ENCODE data around the gene KCNQ2.

KCNQ2 gene

DNA sequence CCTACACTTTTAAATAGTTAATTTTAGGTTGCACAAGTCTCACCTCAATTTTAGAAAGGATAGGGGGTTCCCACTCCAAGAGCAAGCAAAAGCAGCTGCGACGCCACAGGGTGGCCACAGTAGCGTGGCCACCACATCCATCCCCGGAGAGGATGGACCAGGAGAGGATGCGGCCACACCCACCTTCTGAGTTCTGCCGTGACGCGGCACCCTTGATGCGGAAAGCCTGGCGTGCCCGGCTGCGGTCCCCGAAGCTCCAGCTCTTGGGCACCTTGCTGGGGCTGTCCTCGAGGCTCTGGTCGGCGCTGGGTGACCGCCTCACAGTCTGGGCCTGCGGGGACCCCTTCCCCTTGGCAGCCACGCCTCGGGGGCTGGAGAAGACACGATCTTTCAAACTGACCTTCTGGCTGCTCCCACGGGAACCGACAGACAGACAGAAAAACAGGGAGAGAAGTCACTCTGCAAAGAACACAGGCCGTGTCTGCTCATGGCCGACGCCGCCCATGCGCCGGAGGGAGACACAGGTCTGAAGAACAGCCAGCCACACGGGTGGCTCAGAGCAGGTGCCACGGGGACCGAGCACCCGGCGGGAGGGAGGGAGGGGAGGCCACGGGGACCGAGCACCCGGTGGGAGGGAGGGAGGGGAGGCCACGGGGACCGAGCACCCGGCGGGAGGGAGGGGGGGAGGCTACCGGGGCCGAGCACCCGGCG lies 57.6 kb downstream of the KCNQ2 start (continued):
- TF ChIP-seq TOX (CRISPR knock-in tag; IDR thresholded peaks at IDR 0.05; ENCODE audit: borderline replicate concordance) (no peak), ARNTL (CRISPR knock-in tag; IDR thresholded peaks at IDR 0.05; ENCODE audit: borderline replicate concordance, low read depth) (no peak), CSDC2 (CRISPR knock-in tag; IDR thresholded peaks at IDR 0.05) (no peak)

DNA sequence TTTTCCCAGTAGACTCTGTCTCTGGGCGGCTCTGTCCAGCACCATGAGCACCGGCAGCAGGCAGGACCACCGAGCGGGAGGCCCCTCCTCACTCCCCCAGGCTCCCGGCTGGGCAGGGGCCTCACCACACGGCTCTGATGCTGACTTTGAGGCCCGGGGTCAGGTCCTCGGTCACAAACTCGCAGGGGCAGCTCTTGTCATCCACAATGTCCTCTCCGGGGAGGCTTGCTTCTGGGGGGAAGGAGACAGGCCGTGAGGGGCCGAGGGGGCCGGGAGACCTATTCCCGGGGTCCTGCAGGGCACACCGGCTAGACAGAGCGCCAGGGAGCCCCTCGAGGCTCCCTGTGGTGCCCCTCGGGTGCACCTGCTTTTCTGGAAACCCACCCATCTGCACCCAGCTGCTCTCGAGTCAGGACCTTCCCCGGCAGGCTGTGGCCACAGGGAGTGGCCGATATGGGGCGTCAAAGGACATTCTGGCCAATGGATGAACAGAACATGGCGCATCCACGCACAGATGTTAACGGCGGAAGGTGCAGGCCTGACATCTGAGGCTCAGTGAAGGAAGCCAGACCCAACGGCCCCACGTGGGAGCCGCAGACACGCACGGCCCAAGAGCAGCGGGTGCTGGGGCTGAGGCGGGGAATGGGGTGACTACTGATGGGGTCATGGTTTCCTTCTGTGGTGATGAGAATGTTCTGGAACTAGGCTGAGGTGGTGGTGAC lies 58.3 kb downstream of the KCNQ2 start:
- no peak for TF ChIP-seq ZNF565 (CRISPR knock-in tag; conservative IDR thresholded peaks at IDR 0.05; ENCODE audit: low read depth)
- no peak for TF ChIP-seq ZFP30 (CRISPR knock-in tag; IDR thresholded peaks at IDR 0.05)
- TF ChIP-seq SNAI2 (CRISPR knock-in tag; IDR thresholded peaks at IDR 0.05), result no peak
- no peak for TF ChIP-seq ARNTL (CRISPR knock-in tag; IDR thresholded peaks at IDR 0.05; ENCODE audit: borderline replicate concordance, low read depth)
- no peak for TF ChIP-seq TCF4 (CRISPR knock-in tag; IDR thresholded peaks at IDR 0.05; ENCODE audit: borderline replicate concordance)
- TF ChIP-seq, protein P1, sequence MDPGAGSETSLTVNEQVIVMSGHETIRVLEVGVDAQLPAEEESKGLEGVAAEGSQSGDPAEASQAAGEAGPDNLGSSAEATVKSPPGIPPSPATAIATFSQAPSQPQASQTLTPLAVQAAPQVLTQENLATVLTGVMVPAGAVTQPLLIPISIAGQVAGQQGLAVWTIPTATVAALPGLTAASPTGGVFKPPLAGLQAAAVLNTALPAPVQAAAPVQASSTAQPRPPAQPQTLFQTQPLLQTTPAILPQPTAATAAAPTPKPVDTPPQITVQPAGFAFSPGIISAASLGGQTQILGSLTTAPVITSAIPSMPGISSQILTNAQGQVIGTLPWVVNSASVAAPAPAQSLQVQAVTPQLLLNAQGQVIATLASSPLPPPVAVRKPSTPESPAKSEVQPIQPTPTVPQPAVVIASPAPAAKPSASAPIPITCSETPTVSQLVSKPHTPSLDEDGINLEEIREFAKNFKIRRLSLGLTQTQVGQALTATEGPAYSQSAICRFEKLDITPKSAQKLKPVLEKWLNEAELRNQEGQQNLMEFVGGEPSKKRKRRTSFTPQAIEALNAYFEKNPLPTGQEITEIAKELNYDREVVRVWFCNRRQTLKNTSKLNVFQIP (CRISPR knock-in tag; IDR thresholded peaks at IDR 0.05; ENCODE audit: borderline replicate concordance, low read depth), result no peak
- no peak for TF ChIP-seq ZFP3 (CRISPR knock-in tag; IDR thresholded peaks at IDR 0.05)
- no peak for TF ChIP-seq ZC3H10 (CRISPR knock-in tag; IDR thresholded peaks at IDR 0.05)
- TF ChIP-seq RARB (CRISPR knock-in tag; IDR thresholded peaks at IDR 0.05), result no peak
- no peak for TF ChIP-seq ESRRG (CRISPR knock-in tag; IDR thresholded peaks at IDR 0.05)
- TF ChIP-seq, protein P2, sequence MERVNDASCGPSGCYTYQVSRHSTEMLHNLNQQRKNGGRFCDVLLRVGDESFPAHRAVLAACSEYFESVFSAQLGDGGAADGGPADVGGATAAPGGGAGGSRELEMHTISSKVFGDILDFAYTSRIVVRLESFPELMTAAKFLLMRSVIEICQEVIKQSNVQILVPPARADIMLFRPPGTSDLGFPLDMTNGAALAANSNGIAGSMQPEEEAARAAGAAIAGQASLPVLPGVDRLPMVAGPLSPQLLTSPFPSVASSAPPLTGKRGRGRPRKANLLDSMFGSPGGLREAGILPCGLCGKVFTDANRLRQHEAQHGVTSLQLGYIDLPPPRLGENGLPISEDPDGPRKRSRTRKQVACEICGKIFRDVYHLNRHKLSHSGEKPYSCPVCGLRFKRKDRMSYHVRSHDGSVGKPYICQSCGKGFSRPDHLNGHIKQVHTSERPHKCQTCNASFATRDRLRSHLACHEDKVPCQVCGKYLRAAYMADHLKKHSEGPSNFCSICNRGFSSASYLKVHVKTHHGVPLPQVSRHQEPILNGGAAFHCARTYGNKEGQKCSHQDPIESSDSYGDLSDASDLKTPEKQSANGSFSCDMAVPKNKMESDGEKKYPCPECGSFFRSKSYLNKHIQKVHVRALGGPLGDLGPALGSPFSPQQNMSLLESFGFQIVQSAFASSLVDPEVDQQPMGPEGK (CRISPR knock-in tag; IDR thresholded peaks at IDR 0.05; ENCODE audit: borderline replicate concordance), result no peak
- no peak for TF ChIP-seq BACH2 (CRISPR knock-in tag; IDR thresholded peaks at IDR 0.05; ENCODE audit: borderline replicate concordance)
- TF ChIP-seq ISL1 (CRISPR knock-in tag; IDR thresholded peaks at IDR 0.05), result no peak
- no peak for TF ChIP-seq CSDC2 (CRISPR knock-in tag; IDR thresholded peaks at IDR 0.05)
- no peak for TF ChIP-seq GLIS3 (CRISPR knock-in tag; IDR thresholded peaks at IDR 0.05)
- TF ChIP-seq OSR1 (CRISPR knock-in tag; IDR thresholded peaks at IDR 0.05), result no peak
- no peak for TF ChIP-seq ZNF8 (CRISPR knock-in tag; IDR thresholded peaks at IDR 0.05)
- TF ChIP-seq, protein P3, sequence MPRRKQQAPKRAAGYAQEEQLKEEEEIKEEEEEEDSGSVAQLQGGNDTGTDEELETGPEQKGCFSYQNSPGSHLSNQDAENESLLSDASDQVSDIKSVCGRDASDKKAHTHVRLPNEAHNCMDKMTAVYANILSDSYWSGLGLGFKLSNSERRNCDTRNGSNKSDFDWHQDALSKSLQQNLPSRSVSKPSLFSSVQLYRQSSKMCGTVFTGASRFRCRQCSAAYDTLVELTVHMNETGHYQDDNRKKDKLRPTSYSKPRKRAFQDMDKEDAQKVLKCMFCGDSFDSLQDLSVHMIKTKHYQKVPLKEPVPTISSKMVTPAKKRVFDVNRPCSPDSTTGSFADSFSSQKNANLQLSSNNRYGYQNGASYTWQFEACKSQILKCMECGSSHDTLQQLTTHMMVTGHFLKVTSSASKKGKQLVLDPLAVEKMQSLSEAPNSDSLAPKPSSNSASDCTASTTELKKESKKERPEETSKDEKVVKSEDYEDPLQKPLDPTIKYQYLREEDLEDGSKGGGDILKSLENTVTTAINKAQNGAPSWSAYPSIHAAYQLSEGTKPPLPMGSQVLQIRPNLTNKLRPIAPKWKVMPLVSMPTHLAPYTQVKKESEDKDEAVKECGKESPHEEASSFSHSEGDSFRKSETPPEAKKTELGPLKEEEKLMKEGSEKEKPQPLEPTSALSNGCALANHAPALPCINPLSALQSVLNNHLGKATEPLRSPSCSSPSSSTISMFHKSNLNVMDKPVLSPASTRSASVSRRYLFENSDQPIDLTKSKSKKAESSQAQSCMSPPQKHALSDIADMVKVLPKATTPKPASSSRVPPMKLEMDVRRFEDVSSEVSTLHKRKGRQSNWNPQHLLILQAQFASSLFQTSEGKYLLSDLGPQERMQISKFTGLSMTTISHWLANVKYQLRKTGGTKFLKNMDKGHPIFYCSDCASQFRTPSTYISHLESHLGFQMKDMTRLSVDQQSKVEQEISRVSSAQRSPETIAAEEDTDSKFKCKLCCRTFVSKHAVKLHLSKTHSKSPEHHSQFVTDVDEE (CRISPR knock-in tag; IDR thresholded peaks at IDR 0.05), result no peak
- ATAC-seq, result no peak

DNA sequence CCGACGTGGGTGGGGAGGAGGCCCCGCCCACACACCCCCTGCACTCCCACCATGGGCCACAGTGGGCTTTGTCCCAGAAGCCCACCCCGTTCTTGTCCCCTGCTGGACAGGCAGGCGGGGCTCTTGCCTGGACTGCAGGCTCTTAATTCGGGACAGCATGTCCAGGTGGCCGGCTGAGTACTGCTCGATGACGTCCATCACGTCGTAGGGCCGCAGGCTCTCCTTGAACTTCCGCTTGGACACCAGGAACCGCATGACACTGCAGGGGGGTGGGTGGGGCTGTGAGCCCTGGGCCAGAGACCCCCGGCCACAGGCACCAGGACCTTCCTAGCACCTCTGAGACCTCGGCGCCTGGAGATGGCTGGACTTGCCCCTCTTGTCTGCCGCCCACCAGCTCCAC lies 59.1 kb downstream of the KCNQ2 start:
- ATAC-seq, result no peak
- TF ChIP-seq, protein P3 (CRISPR knock-in tag; IDR thresholded peaks at IDR 0.05), result no peak
- no peak for TF ChIP-seq SNAI2 (CRISPR knock-in tag; IDR thresholded peaks at IDR 0.05)
- TF ChIP-seq ARNTL (CRISPR knock-in tag; IDR thresholded peaks at IDR 0.05; ENCODE audit: borderline replicate concordance, low read depth), result no peak
- no peak for TF ChIP-seq ZFP3 (CRISPR knock-in tag; IDR thresholded peaks at IDR 0.05)
- no peak for TF ChIP-seq ZNF8 (CRISPR knock-in tag; IDR thresholded peaks at IDR 0.05)
- no peak for TF ChIP-seq TOX (CRISPR knock-in tag; IDR thresholded peaks at IDR 0.05; ENCODE audit: borderline replicate concordance)
- no peak for TF ChIP-seq BACH2 (CRISPR knock-in tag; IDR thresholded peaks at IDR 0.05; ENCODE audit: borderline replicate concordance)
- TF ChIP-seq ZNF565 (CRISPR knock-in tag; conservative IDR thresholded peaks at IDR 0.05; ENCODE audit: low read depth), result no peak
- no peak for TF ChIP-seq RARB (CRISPR knock-in tag; IDR thresholded peaks at IDR 0.05)
- TF ChIP-seq, protein P1 (CRISPR knock-in tag; IDR thresholded peaks at IDR 0.05; ENCODE audit: borderline replicate concordance, low read depth), result no peak
- TF ChIP-seq, protein P4, sequence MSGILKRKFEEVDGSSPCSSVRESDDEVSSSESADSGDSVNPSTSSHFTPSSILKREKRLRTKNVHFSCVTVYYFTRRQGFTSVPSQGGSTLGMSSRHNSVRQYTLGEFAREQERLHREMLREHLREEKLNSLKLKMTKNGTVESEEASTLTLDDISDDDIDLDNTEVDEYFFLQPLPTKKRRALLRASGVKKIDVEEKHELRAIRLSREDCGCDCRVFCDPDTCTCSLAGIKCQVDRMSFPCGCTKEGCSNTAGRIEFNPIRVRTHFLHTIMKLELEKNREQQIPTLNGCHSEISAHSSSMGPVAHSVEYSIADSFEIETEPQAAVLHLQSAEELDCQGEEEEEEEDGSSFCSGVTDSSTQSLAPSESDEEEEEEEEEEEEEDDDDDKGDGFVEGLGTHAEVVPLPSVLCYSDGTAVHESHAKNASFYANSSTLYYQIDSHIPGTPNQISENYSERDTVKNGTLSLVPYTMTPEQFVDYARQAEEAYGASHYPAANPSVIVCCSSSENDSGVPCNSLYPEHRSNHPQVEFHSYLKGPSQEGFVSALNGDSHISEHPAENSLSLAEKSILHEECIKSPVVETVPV (CRISPR knock-in tag; IDR thresholded peaks at IDR 0.05), result no peak
- no peak for TF ChIP-seq ESRRG (CRISPR knock-in tag; IDR thresholded peaks at IDR 0.05)
- TF ChIP-seq OSR1 (CRISPR knock-in tag; IDR thresholded peaks at IDR 0.05), result no peak
- TF ChIP-seq CSDC2 (CRISPR knock-in tag; IDR thresholded peaks at IDR 0.05), result no peak

Data from SK-N-SH treated with all-trans-retinoic acid at 6 μM for 48 hours (cell line).